Measurements from ENCODE around the gene CLEC18C.
A peak's percentile ranks its signal among the peaks of the same experiment; 100 is the strongest.
"Not testable (repeated sequence)": the region's sequence is repeated elsewhere in the genome, so short reads cannot be mapped to it uniquely, and the experiment has no call there.

CLEC18C gene

DNA sequence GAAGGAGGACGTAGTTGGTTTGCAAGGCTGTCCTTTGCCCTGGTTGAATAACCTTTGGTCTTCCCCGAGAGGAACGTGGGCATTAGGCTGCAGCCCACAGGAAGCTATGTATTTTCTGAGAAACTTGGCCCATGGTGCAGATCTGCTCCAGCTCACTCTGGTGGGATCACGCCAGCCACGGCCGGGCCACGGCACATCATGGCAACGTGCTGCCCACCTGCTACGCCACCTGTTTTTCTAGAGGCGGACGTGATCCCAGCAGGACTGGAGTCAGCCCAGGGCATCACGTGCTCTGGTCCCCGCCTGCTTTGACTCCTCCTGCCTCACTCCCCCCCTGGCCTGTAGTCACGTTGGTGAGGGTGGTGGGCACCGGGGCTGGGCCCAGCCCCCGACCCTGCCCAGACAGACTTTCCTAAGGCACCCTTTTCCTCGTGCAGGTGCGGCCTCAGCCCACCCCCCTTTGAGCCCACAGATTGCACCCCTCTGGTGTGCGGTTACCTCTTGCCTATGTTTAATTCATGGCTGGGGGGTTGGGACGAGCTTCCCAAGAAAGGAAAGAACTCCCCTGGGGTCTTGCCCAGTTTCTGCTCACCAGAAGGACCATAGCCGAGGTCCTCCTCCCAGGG is at the start of gene CLEC18C:
Gene CLEC18C, plus strand, starts transcription at position 576 of the 626 bp plus-strand sequence. CDS start 492 bp downstream, outside the sequence.
- DNase-seq = not testable (repeated sequence)

DNA sequence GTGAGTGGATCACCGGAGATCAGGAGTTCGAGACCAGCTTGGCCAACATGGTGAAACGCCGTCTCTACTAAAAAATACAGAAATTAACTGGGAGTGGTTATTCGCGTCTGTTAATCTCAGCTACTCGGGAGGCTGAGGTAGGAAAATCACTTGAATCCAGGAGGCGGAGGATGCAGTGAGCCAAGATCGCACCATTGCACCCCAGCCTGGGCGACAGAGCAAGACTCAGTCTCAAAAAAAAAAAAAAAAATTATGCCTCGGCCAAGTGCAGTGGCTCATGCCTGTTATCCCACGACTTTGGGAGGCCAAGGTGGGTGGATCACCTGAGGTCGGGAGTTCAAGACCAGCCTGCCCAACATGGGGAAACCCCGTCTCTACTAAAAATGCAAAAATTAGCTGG is 49.8 kb upstream of the CLEC18C start:
- not testable (repeated sequence) for DNase-seq

DNA sequence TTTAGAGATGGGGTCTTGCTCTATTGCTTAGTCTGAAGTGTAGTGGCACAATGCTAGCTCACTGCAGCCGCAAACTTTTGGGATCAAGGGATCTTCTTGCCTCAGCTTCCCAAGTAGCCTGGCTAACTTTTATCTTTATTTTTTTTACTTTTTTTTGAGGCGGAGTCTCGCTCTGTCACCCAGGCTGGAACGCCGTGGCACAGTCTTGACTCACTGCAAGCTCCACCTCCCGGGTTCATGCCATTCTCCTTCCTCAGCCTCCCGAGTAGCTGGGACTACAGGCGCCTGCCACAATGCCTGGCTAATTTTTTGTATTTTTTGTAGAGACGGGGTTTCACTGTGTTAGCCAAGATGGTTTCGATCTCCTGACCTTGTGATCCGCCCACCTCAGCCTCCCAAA is 47.4 kb upstream of the CLEC18C start:
- not testable (repeated sequence) for DNase-seq

DNA sequence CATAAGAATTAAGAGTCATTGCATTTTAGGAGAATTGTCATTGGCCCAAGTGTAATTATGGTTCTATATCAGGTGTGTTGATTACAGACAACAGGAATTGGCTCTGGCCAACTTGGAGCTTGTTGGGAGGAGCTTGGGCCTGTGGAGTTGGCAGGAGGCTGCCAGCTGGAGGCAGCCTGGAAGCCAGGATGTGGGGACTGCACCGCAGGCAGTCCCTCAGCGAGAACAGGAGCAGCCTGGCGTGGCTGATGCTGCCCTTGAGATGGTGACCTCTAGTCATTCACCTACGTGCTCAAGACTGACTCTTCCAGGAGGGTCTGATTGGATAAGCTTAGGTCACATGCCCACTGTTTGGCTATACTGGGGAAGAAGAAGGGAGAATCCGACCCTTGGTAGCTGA is 45.9 kb upstream of the CLEC18C start:
- DNase-seq = not testable (repeated sequence)

DNA sequence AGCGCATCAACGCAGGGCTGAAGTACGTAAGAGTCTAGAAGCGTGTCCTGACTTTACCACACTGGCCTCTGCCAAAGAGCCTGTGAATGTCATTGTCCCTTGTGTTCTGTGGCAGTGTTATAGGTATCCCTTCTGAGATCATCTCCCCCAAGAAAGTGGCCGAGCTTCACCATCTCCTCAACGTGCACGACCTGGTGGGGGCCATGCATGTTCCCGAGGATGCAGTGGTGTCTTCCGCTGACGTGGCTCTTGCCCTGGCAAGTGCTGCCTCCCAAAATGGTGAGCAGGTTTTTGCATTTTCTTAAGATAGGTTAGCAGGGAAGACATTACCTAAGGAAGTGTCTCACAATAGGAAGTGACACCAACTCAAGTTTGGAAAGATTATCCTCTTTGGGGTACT is 44.7 kb upstream of the CLEC18C start:
- not testable (repeated sequence) for DNase-seq

DNA sequence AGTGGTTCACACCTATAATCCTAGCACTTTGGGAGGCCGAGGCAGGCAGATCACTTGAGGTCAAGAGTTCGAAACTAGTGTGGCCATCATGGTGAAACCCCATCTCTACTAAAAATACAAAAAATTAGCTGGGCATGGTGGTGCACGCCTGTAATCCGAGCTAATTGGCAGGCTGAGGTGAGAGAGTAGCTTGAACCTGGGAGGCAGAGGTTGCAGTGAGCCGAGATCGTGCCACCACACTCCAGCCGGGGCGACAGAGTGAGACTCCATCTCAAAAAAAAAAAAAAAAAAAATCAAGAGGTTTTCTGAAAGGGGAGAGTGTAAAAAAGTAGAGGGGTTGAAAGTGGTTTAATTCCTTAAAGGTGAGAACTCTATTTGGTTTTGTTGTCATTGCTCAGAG is 37.8 kb upstream of the CLEC18C start:
- DNase-seq = not testable (repeated sequence)

DNA sequence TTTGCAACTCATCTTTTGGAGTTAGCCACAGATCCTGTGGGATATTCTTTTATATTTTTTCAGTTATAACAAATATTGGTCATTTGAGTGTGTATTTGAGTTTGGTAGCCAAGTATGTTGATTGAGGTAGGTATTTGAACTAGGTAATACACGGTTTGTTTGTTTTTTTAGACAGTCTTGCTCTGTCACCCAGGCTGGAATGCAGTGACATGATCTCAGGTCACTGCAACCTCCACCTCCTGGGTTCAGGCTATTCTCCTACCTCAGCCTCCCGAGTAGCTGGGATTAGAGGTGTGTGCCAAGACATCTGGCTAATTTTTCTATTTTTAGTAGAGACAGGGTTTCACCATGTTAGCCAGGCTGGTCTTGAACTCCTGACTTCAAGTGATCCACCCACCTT is 37.0 kb upstream of the CLEC18C start:
- not testable (repeated sequence) for DNase-seq

DNA sequence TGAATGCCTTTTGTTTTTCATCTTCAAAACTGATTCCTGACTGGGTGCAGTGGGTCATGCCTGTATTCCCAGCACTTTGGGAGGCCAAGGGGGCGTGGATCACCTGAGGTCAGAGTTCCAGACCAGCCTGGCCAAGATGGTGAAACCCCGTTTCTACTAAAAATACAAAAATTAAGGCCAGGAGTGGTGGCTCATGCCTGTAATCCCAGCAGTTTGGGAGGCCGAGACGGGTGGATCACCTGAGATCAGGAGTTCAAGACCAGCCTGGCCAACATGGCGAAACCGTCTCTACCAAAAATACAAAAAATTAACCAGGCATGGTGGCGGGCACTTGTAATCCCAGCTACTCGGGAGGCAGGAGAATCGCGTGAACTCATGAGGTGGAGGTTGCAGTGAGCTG is 30.8 kb upstream of the CLEC18C start:
- not testable (repeated sequence) for DNase-seq

DNA sequence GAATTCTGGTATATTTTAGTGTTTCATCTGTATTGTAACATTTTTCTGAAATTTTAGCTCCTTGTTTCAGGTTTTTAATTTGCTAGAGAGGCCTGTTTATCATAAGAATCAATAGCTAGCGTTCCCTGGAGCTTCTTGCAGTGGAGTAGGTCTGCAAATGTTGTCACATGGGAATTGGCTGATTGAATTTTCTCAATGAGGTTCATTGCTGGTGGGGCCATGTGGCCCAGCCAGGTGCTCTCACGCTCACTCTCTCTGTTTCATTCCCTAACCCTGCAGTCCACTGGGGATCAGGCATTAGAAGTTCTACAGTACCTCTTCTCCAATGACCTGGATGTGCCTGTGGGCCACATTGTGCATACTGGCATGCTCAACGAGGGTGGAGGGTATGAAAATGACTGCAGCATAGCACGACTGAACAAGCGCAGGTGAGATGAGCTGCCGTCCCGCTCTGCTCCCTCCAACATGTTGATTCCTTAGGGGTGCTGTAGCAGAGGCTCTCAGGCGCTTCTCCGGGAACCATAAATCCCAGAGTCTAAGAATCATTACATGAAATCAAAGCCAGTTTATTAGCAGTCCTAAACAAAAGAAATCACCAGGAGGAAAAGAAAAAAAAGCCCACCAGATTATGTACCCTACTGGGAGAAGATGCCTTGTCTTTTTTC is 30.2 kb upstream of the CLEC18C start:
- DNase-seq = not testable (repeated sequence)

DNA sequence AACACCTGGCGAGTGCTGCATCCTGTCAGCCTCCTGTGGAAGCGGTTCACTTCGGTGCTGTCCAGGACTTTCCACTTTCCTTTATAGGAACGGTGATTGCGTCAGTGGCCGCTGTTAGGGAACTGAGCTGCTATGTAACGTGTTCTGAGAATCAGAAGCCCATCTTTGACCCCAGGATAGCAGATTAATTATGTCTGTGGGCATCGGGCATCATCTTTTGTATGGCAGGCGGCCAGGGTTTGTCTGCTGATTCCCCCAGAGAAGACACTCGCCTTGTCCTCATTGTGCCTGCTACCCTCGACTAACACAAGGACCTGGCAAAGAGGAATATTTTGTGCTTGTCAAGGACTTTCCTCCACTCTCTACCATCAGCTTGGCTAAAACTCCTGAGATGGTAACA is 25.7 kb upstream of the CLEC18C start:
- not testable (repeated sequence) for DNase-seq

DNA sequence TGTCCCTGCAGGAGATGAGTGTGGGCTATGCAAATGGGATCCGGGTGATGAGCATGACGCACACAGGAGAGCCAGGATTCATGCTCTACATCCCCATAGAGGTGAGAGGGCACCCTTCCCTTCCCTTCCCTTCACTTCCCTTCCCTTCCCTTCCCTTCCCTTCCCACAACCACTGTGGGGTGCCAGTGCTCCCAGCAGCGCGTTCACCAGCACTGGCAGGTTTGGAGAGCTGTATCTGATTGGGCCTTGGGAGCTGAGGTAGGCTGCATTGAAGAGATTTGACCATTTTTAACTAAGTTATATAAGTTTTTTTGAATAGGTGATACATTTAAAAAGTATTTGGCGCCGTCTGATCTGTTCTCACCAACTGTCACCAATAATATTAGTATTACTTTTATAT is 25.1 kb upstream of the CLEC18C start:
- peak in 1 of 58 donors; percentile 26 for DNase-seq

DNA sequence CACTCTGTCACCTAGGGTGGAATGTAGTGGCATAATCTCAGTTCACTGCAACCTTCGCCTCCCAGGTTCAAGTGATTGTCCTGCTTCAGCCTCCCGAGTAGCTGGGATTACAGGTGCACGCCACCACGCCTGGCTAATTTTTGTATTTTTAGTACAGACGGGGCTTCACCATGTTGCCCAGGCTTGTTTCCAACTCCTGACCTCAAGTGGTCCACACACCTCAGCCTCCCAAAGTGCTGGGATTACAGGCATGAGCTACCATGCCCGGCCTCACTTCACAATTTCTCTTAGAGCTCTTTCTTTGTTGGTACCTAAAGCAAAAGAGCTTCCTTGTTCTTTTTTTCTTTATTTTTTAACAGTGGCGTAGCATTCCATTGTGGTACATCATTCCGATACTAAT is 24.3 kb upstream of the CLEC18C start:
- DNase-seq = not testable (repeated sequence)

DNA sequence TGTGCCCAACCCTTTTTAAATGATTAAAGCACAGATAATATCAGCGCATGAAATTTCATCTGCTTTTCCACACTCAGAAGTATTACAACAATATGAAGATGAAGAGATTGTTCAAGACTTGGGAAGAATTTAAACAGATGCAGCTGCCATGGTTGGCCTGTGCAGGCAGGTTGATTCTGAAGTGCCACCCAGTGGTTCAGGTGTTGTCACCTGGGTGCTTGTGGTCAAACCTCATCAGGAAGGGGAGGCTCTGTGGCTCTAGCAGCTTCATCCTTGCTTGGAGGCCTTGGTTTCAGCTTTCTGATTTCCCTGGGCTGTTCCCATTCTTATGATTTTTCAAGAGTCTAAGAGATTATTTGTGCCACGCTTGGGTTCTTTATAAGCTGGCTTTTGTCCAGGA is 22.2 kb upstream of the CLEC18C start:
- no peak for DNase-seq

DNA sequence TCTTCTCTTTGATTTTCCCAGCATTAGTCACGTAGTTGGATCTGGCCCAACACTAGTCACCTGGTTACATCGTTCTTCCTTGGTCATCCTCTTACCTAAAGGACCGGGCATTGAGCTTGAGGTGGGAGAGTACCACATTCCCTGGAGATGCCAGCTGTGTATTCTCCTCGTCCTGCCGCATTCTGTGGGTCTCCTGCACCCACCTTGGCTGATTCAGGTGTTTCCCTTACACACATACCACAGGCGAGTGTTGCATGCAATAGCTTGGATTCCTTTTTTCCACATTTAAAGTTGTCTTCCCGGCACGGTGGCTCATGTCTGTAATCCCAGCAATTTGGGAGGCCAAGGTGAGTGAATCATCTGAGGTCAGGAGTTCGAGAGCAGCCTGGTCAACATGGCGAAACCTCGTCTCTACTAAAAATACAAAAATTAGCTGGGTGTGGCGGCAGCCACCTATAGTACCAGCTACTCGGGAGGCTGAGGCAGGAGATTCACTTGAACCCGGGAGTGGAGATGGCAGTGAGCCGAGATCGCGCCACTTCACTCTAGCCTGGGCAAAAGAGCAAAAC is 21.6 kb upstream of the CLEC18C start:
- no peak for DNase-seq

DNA sequence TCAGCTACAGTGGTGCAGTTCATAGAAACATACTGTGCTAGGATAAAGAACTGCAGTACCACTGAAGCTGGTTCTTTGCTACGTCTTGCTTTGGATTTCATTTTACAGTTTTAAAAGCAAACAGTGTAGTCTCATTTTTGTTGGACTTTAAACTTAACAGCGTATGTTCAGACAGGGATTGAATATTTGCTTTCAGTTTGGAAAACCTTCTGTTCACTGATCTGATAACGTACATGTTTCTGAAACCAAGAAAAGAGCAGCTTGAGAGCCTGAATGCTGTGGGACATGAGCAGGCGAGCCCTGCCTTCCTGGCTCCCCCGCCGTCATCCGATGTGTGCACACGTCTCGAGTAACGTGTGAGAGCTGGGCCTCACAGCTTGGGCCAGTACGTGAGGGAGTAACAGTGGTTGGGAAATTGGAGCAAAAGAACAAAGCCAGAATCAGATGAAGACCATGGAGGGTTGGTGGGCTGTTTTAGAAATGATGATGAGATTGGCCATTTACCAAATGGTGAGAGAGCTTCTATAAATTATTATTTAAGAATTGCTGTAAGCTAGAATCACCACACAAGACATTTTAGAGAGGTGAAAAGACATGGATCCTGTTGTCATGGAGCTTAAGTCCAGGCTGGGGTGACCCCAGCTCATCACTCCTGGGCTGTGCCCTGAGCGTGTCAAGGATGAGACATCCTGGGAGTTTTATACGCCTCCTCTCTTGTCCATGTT is 20.8 kb upstream of the CLEC18C start:
- no peak for DNase-seq

DNA sequence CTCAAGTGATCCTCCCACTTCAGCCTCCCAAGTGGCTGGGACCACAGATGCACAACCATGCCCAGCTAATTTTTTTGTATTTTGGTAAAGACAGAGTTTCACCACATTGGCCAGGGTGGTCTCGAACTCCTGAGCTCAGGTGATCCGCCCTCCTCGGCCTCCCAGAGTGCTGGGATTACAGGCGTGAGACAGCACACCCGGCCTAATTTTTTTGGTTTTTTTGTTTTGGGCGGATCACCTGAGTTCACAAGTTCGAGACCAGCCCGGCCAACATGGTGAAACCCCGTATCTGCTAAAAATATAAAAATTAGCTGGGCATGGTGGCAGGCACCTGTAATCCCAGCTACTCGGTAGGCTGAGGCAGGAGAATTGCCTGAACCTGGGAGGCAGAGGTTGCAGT is 18.9 kb upstream of the CLEC18C start:
- not testable (repeated sequence) for DNase-seq

DNA sequence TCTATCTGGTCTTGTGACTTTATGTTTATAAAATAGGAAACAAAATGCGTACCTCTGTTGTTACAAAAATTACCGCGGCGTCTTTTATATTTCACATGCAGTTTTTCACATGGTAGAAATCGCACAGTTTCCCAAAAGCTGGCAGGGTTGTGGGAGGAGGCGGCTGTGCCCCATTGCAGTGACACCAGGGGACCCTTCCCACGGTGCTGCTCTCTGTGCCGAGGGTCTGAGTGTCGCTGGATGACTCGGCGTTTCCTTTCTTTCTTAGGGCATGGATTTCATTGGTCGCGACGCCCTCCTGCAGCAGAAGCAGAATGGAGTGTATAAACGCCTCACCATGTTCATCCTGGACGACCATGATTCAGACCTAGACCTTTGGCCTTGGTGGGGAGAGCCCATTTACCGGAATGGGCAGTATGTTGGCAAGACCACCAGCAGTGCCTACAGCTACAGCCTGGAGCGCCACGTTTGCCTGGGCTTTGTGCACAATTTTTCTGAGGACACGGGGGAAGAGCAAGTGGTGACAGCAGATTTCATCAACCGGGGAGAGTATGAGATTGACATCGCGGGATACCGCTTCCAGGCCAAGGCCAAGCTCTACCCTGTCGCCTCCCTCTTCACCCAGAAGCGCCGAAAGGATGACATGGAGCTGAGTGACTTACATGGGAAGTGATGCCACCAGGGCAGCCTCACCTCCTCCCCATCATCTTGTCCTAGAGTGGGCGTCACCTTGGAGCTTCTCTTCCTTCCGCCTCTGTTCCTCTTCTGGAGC is 17.2 kb upstream of the CLEC18C start:
- no peak for DNase-seq

DNA sequence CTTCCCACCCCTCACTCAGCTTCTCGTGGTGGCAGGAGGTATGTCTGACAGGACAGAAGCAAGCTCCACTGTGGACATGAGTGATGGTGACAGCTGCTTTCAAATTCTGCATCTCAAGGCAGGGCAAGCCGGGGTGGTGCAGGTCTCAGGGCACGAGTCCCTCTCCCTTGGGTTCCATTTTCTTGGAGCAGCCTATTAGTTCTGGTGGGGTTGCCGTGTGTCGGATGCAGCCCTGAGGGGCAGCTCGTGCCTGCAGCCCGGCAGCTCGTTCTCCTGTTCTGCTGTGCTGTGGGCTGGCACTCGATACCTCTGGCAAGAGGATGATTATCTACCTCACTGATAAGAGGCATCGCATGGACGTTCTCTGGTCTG is 16.5 kb upstream of the CLEC18C start:
- no peak for DNase-seq

DNA sequence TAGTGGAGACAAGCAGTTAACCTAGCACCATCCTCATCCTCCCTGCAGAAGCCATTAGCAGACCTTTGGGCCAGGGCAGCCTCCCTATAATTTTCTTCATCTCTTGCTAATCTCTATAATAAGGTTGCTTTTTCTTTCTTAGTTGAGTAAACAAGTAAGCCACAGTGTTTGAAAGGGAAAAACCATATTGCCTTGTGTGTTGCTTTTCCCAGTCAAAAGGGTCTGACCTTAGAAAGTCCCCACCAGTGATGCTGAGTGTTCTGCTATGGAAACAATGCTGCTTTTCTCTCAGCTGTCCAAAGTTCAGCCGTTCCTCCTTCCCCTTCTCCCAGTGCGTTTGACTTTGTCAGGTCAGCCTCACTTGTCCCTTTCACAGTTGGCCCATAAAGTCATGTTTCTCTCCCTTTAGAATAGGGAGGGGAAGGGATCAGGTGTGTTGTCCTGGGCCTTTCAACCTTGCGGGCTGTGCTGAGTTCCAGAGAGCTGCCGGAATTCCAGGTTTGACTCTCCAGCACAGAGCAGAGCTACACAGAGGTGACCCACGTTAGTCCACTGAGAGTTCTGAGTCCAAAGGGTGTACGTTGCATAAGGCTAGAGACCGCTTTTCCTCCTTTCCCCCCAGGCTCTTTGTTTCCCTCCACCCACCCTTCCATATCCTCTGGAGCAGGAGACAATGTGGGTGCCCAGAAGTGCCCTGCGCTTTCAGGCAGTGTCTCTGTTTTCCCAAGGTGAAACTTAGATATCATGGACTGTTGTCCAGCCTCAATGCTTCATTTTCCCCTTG is 15.9 kb upstream of the CLEC18C start:
- no peak for DNase-seq

DNA sequence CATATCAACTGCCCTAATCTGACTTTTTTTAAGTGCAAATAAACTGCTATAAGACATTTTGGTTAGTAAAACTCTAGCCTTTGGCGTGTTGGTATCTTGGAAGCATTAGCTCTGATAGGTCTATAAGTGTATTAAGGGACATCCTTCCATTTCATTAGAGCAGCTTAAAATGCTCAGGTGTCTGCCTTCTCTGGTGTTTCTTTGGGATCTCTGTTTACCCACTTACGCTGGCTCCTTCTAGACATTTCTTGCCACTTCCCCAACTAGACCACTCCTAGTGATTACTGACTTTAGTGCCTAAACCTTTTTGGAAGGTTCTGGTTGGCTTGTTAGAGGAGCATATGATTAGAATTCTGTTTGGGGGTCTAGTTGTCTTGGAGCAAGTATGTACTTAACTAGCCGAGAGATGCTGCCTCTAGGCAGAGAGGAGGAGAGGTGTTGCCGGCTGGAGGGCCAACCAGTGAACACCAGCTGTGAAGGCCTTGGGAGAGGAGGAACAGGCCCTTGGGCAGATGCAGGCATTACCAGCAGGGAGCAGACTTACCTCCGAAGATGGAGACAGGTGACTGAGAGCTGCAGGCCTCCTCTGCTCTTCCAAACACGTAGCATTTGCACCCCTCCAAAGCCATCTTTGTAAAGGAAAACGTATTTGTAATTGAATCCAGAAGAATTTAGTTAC is 15.2 kb upstream of the CLEC18C start:
- DNase-seq = no peak
